GM21528 (cell line): ENCODE data around the gene ZBTB7C.

Experiments used
- ATAC-seq: cut with Tn5 transposase; IDR thresholded peaks from one replicate; pipeline ENCODE4 v1.9.1; 2021; ENCODE audit warnings: mild to moderate bottlenecking, moderate library complexity; ENCODE audit not compliant: unreplicated experiment, low FRiP score

ZBTB7C gene

DNA sequence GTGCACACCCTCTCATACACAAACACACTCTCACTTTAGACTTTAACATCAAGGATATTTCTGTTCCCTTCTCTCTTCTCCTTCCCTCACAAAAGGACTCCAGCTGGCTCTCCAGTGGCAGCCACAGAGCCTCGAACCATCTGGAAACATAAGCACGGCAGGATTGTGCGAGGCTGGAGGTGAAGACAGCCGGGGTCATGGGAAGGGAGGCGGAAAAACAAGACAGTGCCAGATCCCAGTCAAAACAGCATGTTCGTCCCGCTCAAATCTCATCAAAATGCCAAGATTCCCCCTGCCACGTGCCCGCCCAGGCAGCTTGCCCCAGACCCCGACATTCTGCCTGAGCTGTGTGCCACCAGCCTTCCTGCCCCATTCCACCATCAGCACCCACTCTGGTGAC is 180.3 kb downstream of the ZBTB7C start:
- ATAC-seq: no peak

DNA sequence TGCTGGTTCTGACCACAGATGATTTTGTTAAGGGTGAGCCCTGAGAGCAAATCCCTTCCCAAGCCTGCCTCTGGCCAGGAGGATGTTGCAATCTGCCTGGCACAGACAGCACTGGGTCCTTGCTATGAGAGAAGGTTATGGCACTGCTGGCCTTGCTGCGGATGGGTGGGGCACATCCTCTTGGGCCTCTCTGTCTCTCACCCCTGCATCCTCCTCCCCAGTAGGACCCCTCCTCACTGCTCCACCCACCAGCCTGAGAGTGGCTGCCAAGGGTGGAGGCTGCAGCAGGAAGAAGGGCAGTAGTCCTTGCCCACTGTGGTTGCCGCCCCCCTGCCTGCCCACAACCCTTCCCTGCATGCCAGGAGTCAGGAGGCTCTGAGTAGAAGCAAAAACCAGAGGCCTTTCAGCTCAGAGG is 180.9 kb downstream of the ZBTB7C start:
- ATAC-seq: no peak

DNA sequence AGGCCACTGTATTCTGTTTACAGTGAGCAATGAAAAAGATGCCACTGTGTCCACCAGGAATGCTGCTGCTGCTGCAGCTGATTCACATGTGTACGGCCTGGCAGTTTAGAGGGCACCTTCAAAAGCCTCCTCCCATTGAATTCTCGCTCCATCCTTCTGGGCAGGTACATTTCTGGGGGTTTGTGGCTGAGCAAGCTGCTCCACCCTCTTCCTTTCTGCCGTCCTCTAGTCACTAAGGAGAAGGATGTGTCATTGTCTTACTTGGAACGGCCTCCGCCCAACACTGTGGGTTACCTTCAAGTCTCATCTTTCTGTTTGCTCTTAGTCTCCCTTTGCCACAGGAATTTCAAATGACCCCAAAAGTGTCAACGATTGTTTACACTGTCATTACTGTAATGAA is 182.0 kb downstream of the ZBTB7C start:
- ATAC-seq: no peak

GRCh38 chr18:48226401-48226800 is 182.8 kb downstream of the ZBTB7C start:
- ATAC-seq: no peak

DNA sequence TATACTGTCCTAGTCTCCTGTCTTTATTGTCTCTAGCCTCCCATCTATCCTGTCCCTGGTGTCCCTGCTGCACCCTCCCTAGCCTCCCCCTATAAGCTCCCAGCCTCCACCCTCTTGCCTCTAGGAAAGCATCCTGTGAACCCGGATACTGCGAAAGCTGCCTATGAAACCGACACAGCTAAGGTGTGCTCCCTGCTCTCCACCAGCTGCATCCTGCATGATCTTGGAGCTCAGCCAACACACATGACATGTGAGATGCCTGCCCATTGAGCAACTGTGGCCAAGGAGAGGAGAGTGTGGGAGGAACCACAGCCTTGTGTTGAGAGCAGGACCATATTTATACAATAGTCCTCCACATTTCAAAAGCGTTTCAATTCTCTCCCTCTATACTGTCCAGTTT is 187.1 kb downstream of the ZBTB7C start:
- no peak for ATAC-seq

GRCh38 chr18:48219810-48220499 is 189.2 kb downstream of the ZBTB7C start:
- no peak for ATAC-seq

DNA sequence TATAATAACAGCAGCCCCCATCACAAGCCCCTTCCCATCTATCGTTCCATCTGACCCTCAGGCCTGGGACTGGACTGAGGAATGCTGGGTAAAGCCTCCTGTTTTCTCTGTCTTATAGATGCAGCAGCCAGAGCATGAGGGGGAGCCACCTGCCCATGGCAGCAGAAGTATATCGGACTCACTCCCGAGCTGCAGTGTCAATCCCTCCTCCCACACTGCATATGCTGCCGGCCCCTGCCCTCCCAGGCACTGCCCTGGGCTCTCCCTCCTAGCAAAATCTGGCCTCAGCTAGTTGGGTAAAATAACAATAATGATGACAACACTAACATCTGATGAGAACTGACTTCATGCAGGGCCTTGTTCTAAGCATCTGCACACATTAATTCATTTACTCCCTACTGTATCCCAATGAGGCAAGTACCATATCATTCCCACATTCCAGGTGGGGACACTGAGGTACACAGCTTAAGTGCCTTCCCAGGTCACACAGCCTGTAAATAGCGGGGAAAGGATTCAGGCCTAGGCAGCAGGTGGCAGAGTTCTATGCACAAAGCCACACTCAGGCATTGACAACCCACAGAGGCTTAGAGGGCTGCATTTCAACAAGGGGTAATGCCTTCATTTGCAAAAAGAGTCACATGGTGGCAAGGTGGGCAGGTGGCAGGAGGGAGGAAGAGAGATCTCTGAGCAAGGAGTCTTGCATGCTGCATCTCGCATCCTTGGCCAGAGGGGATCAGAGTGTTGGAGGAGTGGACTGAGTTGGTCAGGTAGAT is 190.0 kb downstream of the ZBTB7C start:
- no peak for ATAC-seq

DNA sequence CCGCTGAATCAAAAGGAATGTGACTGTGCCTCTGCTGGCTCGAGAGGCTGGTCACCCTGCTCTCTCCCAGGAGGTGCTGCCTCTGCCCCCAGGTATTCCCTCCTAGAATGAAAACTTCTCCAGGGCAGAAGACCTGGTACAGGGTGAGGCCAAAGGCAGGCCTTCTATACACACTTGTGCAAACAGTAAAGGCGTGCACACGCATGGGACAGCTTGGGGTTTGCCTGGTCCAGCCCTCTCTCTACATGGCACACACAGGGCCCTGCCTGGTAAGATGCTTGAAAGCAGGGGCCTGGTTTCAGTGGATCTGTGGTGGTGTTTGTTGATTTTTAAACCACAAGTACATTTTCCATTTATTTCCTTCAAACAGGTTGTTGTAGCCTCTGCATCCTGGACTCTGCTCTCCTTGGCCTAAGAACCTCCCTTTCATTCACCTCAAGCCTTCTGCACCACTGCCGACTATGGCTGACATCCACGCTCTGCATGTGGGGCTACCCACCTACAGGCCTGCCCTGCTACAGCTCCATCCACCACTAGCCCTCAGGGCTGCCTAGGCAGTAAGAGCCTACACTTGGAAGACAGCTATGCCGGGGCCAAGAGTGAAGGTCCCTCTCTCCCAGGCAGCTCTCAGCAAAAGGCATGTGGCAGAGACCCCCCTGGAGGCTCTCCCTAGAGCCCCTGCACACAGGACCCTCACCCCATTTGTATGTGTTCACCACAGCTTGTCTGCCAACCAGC is 190.7 kb downstream of the ZBTB7C start:
- ATAC-seq: no peak

- no peak for ATAC-seq
Measured at GRCh38 chr18:48217258-48218250, 191.6 kb downstream of the ZBTB7C start.

DNA sequence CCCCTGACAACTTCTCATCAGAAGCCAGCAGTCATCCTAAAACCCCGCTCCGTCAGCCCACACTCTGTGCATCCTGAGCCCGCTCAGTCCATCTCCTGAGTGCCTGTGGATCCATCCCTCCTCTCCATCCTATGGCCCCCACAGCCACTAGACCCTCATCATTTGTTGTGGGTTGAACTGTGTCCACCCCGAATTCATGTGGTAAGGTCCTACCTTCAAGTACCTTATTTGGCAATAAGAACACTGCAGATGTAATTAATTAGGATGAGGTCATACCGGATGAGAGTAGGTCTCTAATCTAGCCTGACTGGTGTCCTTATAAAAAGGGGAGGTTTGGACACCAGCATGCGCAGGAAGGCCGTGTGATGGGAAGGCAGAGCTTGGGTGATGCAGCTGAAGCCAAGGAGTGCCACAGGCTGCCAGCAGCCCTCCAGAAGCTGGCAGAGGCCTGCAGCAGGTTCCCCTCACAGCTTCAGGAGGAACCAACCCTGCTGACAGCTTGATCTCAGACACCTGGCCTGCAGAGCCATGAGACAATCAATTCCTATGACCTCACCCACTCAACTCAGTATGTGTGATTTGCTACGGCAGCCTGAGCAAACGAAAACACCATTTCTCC is 192.4 kb downstream of the ZBTB7C start:
- no peak for ATAC-seq

DNA sequence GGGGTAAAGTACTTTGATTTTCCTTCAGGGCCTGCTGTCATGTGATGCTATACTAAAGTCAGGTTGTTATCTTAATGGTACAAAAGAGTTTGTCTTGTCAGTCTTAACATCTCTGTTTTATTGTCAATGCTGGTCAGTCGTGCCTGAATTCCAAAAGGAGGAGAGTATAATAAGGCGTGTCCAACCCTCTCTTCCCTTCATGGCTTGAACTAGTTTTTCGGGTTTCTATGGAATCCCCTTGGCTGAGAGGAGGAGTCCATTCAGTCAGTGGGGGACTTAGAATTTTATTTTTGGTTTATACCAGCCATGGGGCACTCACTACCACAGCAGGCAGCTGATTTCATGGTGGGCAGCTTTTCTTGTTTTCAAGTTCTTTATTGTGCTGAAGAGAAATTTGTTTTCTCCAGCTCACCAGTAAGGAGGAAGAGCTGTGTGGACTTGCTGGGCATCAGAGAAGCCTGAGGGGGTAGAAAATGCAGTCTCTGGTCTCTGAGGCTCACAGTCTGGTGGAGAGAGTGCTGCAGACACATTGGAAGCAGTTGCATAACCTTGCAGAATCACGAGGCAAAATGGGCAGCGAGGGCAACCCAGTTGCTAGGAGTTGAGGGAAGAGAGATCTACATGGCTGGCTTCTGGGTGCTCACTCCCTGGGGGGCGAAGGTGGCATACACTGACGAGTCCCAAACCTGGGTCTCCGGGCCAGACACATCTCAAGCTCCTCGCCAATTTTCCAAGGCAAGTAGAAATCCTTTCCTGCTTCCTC is 193.1 kb downstream of the ZBTB7C start:
- no peak for ATAC-seq

- no peak for ATAC-seq
Measured at GRCh38 chr18:48213791-48214190, 195.4 kb downstream of the ZBTB7C start.

GRCh38 chr18:48208432-48209140 is 200.6 kb downstream of the ZBTB7C start:
- ATAC-seq: no peak

- ATAC-seq: no peak
Measured at GRCh38 chr18:48207733-48208132, 201.4 kb downstream of the ZBTB7C start.

DNA sequence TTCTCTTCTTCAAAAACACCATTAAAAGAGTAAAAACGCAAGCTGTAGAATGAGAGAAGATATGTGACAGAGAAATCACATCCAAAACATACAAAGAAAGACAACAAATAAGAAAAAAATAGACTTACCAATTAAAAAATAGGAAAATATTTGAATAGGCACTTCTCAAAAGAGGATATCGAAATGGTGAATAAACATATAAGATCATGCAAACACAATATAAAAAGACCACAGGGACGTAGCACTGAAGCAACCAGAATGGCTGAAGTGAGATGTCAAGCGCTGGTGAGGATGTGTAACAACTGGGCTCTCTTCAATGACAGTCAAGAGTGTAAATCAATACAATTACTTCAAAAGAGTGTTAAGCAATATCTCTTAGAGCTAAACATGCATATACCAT is 202.3 kb downstream of the ZBTB7C start:
- ATAC-seq: no peak

- ATAC-seq: no peak
Measured at GRCh38 chr18:48203961-48204666, 205.1 kb downstream of the ZBTB7C start.

DNA sequence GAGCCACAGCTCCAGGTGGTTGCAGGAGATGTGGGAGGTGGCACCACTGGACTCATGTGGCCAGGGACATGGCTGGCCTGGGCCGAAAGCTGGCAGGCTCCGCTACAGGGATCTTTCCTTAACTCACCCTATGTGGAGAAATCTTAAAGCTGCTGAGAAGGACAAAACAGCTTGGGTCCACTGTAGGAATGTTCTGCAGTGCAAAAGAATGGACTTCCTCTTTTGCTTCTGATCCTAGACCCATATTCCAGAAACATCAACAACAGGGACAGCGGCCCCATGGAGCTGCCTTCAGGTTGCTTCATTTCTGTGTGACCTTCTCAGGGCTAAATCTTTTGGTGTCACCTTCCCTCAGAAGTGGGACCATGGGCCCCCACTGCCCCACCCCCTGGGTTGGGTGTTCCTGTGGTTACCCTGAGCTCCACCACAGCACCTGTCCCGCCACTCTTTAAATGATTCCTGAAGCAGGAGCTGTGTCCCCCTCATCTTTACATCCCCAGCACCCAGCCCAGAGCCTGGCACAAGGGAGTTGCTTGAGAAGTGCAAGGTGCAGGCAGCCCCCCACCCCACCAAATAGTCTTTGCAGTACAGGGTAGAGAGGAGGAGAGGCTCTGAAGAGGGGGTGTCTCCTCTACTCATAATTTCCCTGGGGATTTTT is 205.8 kb downstream of the ZBTB7C start:
- ATAC-seq: no peak
